NCI-H446 (cell line): ENCODE results near the gene HMBS.

Experiments
- DNase-seq, 2 experiments: peaks; one replicate each; lab custom pipeline; 2025; lab: John Stamatoyannopoulos, UW

The HMBS gene

DNA sequence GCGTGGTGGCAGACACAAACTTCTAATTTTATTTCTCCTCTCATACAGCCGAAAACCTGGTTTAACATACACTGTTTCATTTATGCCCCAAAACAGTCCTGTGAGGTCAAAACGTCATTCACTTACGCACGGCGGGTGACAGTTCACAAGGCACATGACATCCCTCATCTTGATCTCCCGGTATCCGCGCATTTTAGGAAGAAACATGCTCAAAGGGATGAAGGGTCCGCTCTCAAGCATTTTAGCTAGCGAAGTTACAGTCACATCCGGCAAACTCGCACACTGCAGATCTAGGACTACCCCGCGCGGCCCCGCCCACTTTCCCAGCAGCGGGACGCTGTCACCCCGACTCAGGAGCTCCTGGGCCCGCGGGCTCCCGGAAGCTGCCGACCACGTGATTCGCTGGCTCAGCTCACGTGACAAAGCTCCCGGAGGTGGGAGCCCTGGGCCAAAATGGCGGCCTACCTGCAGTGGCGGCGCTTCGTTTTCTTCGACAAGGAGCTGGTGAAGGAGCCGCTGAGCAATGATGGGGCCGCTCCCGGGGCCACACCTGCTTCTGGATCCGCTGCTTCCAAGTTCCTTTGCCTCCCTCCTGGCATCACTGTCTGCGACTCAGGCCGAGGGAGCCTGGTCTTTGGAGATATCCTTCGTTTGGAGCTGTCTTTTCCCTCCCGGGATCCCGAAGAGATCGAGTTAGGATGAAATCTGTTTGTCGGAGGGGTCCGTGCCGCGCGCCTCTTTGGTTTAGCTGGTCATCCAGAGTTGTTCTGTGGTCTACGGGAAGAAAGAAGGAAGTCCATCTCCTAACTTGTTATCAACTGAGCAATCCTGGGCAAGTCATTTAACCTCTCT lies 17.1 kb upstream of the HMBS start, which contains the start of gene VPS11:
VPS11 (plus strand) TSS at position 448 of the 852 bp plus-strand sequence; CDS start at position 454, 6 bp downstream.
- peak; percentile 93 to 96 for DNase-seq

DNA sequence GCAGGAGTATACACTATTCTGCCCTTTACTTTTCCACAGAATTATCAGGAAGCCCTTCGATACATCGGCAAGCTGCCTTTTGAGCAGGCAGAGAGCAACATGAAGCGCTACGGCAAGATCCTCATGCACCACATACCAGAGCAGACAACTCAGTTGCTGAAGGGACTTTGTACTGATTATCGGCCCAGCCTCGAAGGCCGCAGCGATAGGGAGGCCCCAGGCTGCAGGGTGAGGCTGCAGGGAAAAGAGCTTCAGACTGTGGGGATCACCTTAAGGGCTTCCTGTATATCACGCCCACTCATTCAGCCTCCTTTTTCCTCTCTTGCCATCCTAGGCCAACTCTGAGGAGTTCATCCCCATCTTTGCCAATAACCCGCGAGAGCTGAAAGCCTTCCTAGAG lies 6.8 kb upstream of the HMBS start:
- no peak for DNase-seq

DNA sequence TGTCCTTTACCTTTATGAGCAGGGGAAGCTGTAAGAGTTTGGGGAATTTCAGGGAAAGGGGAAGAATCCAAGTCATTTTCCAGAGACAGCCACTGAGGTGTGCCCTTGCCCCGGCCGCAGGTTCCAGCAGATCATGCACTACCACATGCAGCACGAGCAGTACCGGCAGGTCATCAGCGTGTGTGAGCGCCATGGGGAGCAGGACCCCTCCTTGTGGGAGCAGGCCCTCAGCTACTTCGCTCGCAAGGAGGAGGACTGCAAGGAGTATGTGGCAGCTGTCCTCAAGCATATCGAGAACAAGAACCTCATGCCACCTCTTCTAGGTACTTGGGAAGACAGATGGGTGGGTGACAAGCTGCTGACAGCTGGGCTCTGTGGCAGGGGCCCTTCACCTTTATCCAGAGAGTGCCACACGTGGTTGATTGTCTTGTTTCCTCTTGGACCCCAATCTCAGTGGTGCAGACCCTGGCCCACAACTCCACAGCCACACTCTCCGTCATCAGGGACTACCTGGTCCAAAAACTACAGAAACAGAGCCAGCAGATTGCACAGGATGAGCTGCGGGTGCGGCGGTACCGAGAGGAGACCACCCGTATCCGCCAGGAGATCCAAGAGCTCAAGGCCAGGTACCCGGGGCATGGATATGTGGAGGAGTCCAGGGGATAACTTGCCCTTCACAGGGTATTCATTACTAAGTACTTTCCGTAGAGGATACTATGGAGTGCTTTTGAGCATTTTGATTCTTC lies 5.8 kb upstream of the HMBS start:
- no peak for DNase-seq

DNA sequence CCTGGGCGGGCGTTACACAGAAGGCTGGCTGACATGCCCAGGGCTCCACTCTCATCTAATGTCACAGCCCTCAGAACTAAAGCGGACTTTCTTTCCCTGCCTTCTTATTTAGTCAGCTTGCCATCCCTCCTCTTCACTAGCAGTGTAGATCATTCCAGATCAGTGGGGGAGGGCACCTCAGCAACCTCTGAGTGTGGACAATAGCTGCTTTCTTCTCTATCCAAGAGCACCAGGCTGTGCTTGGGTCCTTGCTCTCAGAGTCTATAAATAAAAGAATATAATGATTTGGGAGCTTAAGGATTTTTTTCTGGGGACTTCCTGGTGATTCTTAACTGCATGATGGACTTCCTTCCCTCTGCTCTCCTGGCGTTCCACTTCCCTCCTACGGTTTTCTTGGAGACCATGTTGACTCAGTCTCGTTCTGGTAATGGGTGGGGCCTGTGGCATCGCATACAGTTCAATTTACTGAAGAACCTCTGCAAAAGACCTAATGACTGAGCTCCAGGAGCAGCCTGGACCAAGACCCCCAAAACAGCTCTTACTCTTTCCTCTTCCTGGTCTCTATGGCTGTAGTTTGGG lies 2.9 kb upstream of the HMBS start:
- no peak for DNase-seq

DNA sequence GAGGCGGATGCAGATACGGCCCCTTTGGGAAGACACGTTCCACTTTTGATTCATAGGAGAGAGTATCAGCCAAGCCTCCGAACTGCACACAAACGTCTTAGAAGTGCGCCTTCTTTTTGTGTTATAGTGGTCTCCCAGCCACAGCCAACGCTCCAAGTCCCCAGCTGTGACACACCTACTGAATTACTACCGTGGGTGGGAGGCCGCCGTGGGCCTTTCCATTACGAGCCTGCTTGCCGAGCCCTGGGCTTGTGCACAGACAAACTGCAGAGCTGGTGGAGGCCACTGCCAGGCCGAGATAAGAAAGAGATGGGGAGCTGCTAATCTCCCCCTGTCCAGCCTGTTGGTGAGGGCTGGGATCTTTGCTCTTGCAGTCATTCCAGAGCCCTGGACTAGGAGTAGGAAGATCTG lies 761 bp downstream of the HMBS start:
- no peak for DNase-seq

DNA sequence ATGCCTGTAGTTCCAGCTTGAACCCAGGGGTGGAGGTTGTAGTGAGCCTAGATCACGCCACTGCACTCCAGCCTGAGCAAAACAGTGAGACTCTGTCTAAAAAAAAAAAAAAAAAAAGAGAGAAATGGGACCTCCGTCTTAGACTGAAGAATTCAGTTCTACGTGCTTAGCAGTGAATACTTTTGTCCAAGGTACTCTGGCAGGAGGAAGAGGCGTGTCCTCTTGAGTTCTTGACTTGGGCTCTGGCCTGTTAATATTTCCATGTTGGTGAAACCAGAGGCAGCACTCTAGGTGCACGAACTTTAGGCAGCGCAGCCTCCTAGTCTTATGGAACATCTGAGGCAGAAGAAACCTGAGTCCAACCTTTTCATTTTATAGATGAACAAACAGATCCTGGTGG lies 2.4 kb downstream of the HMBS start:
- no peak for DNase-seq

DNA sequence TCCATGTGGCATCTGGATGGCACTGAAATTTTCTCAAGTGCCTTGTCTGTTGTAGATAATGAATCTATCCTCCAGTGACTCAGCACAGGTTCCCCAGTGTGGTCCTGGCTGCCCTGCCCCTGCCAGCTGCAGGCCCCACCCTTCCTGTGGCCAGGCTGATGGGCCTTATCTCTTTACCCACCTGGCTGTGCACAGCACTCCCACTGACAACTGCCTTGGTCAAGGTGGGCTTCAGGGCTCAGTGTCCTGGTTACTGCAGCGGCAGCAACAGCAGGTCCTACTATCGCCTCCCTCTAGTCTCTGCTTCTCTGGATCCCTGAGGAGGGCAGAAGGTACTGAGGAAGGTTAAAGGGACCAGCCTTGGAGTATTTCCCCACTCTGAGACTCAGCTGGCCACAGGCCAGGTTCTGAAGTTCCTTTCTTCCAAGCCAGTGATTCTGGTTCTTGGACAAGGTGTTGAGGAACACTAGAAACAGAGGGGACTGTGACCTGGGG lies 3.1 kb downstream of the HMBS start:
- no peak for DNase-seq

DNA sequence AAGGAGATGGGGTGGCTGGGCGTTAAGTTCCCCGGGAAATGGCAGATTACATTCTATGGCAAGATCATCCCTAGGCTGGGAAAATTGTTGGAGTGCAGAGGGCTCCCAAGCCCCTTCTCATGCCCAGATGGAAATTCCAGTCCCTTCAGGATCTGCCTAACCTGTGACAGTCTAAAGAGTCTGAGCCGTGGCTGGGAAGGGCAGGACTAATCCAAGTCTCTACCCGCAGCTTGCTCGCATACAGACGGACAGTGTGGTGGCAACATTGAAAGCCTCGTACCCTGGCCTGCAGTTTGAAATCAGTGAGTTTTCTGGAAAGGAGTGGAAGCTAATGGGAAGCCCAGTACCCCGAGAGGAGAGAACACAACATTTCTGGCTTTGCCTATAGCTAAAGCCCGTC lies 3.7 kb downstream of the HMBS start:
- DNase-seq: no peak

DNA sequence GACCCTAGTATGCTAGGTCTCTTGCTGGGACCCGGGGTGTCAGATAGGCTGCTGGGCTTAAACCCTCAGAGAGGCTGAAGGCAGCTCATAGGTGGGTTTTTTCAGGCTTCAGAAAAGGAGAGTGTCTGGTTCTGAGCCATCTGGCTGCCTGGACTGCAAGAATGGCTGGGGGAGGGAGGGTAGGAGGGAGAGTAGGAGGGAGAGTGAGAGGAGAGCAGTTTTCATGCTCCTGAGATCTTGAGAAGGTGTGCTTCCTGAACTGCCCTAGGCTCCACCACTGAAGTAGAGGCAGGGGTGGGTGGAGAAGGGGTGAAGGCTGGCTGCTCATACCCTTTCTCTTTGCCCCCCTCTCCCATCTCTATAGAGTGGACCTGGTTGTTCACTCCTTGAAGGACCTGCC lies 4.6 kb downstream of the HMBS start:
- DNase-seq: no peak

DNA sequence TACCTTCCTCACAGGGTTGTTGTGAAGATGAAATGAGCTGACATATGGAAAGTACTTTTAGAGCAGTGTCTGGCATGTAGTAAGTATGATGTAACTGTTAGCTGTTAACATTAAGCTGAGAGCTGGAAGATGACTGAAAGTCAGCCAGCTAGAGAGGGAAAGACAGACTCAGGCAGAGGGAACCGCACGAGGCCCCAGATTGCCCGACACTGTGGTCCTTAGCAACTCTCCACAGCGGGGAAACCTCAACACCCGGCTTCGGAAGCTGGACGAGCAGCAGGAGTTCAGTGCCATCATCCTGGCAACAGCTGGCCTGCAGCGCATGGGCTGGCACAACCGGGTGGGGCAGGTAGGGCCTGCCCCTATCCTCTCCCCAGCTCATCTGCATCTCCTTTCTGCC lies 6.5 kb downstream of the HMBS start:
- DNase-seq: no peak

DNA sequence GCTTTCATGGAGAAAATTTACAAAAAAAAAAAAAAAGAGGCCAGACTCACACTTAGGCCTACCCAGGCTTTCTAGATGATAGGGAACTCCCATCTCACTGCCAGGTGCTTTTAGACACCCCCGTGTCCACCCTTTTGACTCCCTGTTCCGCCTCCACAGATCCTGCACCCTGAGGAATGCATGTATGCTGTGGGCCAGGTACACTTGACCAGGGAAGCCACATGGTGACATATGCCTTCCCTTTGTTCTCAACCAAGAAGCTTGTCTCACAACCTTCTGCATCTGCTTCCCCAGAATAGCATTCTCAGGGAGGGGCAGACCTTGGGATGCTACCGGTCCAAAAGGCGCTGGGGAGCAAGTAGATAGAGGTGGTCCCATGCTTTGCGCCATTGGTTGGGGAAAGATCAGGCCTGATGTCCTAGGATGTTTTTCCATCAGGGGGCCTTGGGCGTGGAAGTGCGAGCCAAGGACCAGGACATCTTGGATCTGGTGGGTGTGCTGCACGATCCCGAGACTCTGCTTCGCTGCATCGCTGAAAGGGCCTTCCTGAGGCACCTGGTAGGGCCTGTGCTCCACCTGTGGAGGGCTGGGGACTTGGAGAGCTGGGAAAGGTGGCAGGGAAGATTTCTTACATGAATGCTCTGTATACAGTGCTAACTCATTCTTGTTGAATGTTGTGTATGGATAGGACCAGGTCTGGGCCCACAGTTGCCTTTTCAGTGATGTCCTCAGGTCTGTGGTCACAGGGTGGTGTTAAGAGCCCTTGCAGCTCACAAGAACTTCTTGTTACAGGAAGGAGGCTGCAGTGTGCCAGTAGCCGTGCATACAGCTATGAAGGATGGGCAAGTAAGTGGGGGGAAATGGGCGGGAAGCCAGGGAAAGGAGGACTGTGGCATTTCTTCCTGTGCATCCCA lies 7.5 kb downstream of the HMBS start:
- no peak for DNase-seq

DNA sequence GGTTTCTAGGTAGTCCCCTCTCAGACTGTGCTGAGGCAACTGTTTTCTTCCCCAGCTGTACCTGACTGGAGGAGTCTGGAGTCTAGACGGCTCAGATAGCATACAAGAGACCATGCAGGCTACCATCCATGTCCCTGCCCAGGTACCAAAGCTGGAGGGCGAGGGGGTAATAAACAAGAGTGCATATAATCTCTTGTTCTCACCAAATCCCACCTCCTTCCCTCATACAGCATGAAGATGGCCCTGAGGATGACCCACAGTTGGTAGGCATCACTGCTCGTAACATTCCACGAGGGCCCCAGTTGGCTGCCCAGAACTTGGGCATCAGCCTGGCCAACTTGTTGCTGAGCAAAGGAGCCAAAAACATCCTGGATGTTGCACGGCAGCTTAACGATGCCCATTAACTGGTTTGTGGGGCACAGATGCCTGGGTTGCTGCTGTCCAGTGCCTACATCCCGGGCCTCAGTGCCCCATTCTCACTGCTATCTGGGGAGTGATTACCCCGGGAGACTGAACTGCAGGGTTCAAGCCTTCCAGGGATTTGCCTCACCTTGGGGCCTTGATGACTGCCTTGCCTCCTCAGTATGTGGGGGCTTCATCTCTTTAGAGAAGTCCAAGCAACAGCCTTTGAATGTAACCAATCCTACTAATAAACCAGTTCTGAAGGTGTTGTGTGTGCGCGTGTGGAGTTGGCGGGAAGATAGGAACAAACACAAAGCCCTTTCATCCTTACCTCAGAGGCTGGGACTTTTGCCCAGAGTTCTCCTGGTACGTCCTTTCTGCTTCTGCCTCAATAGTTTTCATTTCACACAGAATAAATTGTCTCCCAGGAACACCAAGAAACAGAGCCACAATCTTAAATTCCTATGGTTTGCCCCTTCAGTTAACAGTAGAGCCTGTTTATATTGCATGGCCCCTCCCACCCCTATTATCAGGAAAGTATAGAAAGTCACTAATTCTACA lies 8.5 kb downstream of the HMBS start:
- no peak for DNase-seq

DNA sequence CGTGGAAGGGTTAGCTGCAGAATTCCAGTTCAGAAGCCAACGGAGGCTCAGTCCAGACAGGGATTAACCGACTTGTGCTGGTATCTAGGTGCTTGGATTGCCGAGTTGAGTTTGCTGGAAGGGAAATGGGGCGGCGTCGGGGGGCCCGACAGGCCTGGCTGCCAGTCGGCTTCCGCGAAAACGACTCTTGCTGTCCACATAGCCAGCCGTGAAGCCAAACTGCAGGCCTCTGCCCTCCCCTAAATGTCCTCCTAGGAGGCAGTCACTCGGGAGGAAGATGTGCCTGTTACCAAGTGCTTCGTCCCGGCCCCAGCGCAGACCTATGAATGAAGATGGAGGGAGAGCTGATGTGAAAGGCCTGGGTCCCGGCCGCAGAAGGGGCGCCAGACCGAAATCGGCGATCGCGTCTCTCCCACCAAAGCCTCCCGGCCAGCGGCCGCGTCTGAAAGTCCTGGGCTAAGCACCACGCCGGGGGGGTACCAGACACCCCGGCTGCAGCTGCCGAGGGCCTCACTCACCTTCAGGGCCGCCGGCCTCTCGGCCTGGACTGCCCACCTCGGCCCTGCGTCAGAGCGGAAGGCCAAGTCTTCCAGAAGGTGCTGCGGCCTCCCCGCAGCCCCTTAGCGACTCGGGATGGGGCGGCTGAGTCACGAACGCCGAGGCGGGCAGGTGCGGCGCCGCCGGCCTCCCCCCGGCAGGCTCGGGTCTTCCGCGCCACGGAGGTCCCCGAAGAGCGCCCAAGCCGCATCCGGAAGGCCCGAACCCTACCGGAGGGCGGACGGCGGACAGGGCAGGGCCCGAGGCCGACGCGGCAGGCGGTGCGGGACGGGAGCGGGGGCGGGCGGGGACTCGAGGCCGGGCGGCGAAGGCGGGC lies 9.5 kb downstream of the HMBS start:
- no peak for DNase-seq

DNA sequence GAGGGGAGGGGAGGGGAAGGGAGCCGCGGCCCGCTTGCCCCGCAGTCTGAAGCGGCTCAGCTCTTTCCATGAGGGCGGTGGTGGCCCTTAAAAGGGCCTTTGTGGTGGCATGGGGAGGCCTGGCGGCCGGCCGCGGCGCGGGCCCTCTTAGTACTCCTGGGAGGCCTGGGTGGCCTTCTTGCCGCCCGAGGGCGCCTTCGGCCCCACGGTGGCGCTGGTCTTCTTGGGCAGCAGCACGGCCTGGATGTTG lies 10.1 kb downstream of the HMBS start:
- DNase-seq: peak in 1 of 2 experiments; percentile 75

DNA sequence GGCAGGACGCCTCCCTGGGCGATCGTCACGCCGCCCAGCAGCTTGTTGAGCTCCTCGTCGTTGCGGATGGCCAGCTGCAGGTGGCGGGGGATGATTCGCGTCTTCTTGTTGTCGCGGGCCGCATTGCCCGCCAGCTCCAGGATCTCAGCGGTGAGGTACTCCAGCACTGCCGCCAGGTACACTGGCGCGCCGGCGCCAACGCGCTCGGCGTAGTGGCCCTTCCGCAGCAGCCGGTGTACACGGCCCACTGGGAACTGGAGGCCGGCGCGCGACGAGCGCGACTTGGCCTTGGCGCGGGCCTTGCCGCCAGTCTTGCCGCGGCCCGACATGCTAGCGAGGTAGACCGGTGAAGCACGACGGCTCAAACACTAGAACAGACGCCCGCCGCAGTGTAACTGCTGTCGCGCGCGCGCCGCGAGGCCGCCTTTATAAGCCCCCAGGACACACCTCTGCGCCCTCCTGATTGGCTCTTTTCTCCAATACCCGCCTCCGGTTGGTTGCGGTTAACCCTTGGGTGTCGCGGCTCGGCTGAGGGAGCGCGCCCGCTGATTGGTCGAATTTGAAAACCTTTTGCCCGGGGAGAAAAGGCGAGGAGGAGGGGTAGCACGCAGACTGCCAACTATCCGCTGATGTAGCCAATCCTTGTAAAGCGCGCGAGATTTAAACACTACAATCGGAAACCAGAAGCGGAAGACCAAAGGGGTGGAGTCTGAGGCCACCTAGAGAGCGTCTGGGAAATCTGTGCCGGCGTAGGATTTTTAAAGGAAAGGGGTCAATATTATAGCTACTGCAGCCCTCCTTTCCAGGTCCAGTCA lies 10.6 kb downstream of the HMBS start:
- DNase-seq: peak; percentile 97 to 99

DNA sequence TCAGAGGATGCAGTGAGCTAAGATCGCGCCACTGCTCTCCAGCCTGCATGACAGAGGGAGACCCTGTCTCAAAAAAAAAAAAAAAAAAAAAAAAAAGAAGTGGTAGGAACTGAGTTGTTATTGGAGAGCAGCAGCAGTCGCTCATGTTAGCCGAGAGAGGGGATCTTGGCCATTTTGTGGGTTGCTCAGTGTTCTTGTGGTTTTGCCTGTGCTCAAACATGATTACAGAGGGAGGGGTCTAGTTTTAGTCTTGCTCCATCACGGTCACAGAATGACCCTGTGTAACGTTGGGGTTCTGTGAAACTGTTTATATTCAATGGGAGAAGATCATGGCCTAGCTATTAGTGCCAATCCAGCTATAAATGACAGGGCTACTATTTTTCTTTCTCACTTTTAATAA lies 15.0 kb downstream of the HMBS start:
- no peak for DNase-seq

DNA sequence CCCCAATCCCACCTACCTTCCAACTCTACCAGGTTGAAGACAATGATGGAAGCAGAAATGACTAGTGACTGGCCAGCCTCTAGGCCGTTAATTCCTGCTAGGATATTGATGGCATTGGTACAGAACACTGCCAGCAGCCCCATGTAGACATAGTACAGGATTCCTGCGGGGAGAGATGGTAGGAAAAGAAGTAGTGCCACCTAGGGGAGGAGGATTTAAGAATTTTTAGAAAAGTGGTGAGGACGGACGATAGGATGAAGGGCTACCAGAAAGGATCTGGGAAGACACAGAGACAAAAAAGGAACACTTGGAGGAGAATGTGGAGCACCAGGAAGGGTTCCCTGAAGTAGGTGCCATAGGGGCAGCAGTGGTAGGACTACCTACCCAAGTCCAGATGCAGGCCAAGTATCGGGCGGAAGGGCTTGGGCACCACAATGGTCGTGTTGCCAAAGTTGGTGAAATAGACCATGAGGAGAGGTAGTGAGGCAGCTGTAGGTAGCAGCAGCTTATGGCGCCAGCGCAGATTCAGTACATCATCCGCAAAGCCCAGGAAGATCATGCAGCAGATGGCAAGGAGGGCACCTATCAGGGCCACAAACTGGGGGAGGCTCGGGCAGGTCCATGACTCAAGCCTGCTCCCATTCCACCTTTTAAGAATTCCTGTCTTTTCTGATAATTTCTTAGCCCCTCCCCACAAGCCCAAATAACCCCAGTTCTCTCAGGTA lies 15.7 kb downstream of the HMBS start:
- DNase-seq: peak in 1 of 2 experiments; percentile 65
